ENCODE results near the gene GINS3. TPM values are rescaled to one million over a fixed set of nuclear protein-coding genes. Genes with fewer than 3 reads are reported as not detected.

The GINS3 gene
- total RNA-seq, 4 donors from 2014 or later, result 1.2 to 2.0 (median 1.8) TPM

- 71% methylated on average over 15 of the region's 15 CpGs for WGBS
- H3K4me1 ChIP-seq, result peaks cover 0 to 3% (median 0%) of the 10 kb centered on the region in 4 donors
- no peaks in the 10 kb centered on the region for H3K36me3 ChIP-seq
- TF ChIP-seq, protein P1, sequence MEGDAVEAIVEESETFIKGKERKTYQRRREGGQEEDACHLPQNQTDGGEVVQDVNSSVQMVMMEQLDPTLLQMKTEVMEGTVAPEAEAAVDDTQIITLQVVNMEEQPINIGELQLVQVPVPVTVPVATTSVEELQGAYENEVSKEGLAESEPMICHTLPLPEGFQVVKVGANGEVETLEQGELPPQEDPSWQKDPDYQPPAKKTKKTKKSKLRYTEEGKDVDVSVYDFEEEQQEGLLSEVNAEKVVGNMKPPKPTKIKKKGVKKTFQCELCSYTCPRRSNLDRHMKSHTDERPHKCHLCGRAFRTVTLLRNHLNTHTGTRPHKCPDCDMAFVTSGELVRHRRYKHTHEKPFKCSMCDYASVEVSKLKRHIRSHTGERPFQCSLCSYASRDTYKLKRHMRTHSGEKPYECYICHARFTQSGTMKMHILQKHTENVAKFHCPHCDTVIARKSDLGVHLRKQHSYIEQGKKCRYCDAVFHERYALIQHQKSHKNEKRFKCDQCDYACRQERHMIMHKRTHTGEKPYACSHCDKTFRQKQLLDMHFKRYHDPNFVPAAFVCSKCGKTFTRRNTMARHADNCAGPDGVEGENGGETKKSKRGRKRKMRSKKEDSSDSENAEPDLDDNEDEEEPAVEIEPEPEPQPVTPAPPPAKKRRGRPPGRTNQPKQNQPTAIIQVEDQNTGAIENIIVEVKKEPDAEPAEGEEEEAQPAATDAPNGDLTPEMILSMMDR (IDR thresholded peaks at IDR 0.05), result no peak
- TF ChIP-seq POLR2A (IDR thresholded peaks at IDR 0.05; ENCODE audit: low read depth) (no peak), EP300 (IDR thresholded peaks at IDR 0.05) (no peak), POLR2AphosphoS5 (IDR thresholded peaks at IDR 0.05) (no peak)
- H3K4me3 ChIP-seq, result no peak overlapping the region
- peaks cover 0 to 48% (median 0%) of the 10 kb centered on the region in 4 donors for H3K27me3 ChIP-seq
- DNase-seq (ENCODE audit: extremely low spot score), result no peak
- H3K9me3 ChIP-seq, result no peaks in the 10 kb centered on the region
- intact Hi-C loops (cut with DNase I), result no loop called here
- no peak overlapping the region for H3K27ac ChIP-seq (replicated peaks in 1 of 4)
Observed at GRCh38 chr16:58419241-58419990, 27.1 kb downstream of the GINS3 start.

DNA sequence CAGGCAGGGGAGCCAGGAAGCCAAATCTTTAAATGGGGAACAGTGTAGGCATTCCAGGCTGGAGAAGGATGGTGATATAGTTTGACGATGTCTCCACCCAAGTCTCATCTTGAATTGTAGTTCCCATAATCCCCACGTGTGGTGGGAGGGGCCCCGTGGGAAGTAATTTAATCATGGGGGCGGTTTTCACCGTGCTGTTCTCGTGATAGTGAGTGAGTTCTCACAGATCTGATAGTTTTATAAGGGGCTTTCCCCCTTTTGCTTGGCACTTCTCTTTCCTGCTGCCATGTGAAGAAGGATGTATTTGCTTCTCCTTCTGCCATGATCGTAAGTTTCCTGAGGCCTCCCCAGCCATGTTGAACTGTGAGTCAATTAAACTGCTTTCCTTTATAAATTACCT, 28.8 kb downstream of the GINS3 start:
- no peaks in the 10 kb centered on the region for H3K4me1 ChIP-seq
- no peak for DNase-seq (ENCODE audit: extremely low spot score)
- H3K36me3 ChIP-seq, result no peaks in the 10 kb centered on the region
- H3K27ac ChIP-seq (replicated peaks in 1 of 4), result no peak overlapping the region
- H3K4me3 ChIP-seq, result no peak overlapping the region
- intact Hi-C loops (cut with DNase I), result no loop called here
- H3K27me3 ChIP-seq, result peaks cover 0 to 53% (median 0%) of the 10 kb centered on the region in 4 donors
- WGBS, result 57% methylated on average over 7 of the region's 7 CpGs
- no peak for TF ChIP-seq POLR2AphosphoS5 (IDR thresholded peaks at IDR 0.05)
- TF ChIP-seq EP300 (IDR thresholded peaks at IDR 0.05), result no peak
- TF ChIP-seq, protein P1 (IDR thresholded peaks at IDR 0.05), result no peak
- TF ChIP-seq POLR2A (IDR thresholded peaks at IDR 0.05; ENCODE audit: low read depth), result no peak
- H3K9me3 ChIP-seq, result no peaks in the 10 kb centered on the region

GRCh38 chr16:58421529-58421928, 29.3 kb downstream of the GINS3 start:
- intact Hi-C loops (cut with DNase I), result no loop called here
- no peak for DNase-seq (ENCODE audit: extremely low spot score)
- no peaks in the 10 kb centered on the region for H3K4me1 ChIP-seq
- no peaks in the 10 kb centered on the region for H3K36me3 ChIP-seq
- TF ChIP-seq EP300 (IDR thresholded peaks at IDR 0.05) (no peak), POLR2A (IDR thresholded peaks at IDR 0.05; ENCODE audit: low read depth) (no peak), POLR2AphosphoS5 (IDR thresholded peaks at IDR 0.05) (no peak)
- TF ChIP-seq, protein P1 (IDR thresholded peaks at IDR 0.05), result no peak
- peaks cover 0 to 53% (median 0%) of the 10 kb centered on the region in 4 donors for H3K27me3 ChIP-seq
- no peak overlapping the region for H3K4me3 ChIP-seq
- no peak overlapping the region for H3K27ac ChIP-seq (replicated peaks in 1 of 4)
- no peaks in the 10 kb centered on the region for H3K9me3 ChIP-seq
- 73% methylated on average over 5 of the region's 5 CpGs for WGBS

GRCh38 chr16:58422809-58423208, 30.5 kb downstream of the GINS3 start:
- Histone ChIP-seq H3K4me1 (no peaks in the 10 kb centered on the region), H3K4me3 (no peak overlapping the region), H3K27me3 (peaks cover 0 to 49% (median 0%) of the 10 kb centered on the region in 4 donors), H3K9me3 (no peaks in the 10 kb centered on the region), H3K36me3 (no peaks in the 10 kb centered on the region), H3K27ac (replicated peaks in 1 of 4) (no peak overlapping the region)
- 72% methylated on average over 4 of the region's 4 CpGs for WGBS
- no peak for DNase-seq (ENCODE audit: extremely low spot score)
- TF ChIP-seq, protein P1 (IDR thresholded peaks at IDR 0.05), result no peak
- TF ChIP-seq EP300 (IDR thresholded peaks at IDR 0.05) (no peak), POLR2AphosphoS5 (IDR thresholded peaks at IDR 0.05) (no peak), POLR2A (IDR thresholded peaks at IDR 0.05; ENCODE audit: low read depth) (no peak)
- intact Hi-C loops (cut with DNase I), result no loop called here
